GM23338 (cell line): ENCODE results near the gene FANCG. TPM values are rescaled to one million over a fixed set of nuclear protein-coding genes. Genes with fewer than 3 reads are reported as not detected.

Experiments used
- ATAC-seq: fragments of 200-7000 bp; cut with Tn5 transposase; 3 replicates; pipeline ENCODE4 v1.9.1; 2020
- DNase-seq: peaks from one replicate; pipeline ENCODE4 v3.0.0-alpha.2; 2015; ENCODE audit warnings: low spot score
- H2AFZ ChIP-seq: fragments of 200-600 bp; sonication (generic); 2 replicates; pipeline ENCODE4 v1.8.0; 2016; ENCODE audit warnings: antibody characterized with exemption, mild to moderate bottlenecking, moderate library complexity
- H3F3A ChIP-seq: fragments of 200-600 bp; sonication (generic); replicated peaks from 2 replicates; pipeline ENCODE4 v1.8.0; 2017; ENCODE audit warnings: antibody characterized with exemption, mixed run types, low read depth
- H3K27ac ChIP-seq: fragments of 200-600 bp; sonication (generic); 2 replicates; pipeline ENCODE4 v1.6.1; 2016; ENCODE audit warnings: low read depth
- H3K27me3 ChIP-seq: fragments of 200-600 bp; sonication (generic); 2 replicates; pipeline ENCODE4 v1.8.0; 2016; ENCODE audit warnings: mild to moderate bottlenecking, mixed run types, moderate library complexity; ENCODE audit not compliant: insufficient read depth
- H3K36me3 ChIP-seq: fragments of 200-600 bp; sonication (generic); 2 replicates; pipeline ENCODE4 v1.8.0; 2016; ENCODE audit warnings: mild to moderate bottlenecking; ENCODE audit not compliant: insufficient read depth
- H3K4me1 ChIP-seq: fragments of 200-600 bp; sonication (generic); 2 replicates; pipeline ENCODE4 v1.8.0; 2016; ENCODE audit warnings: mild to moderate bottlenecking, moderate library complexity; ENCODE audit not compliant: insufficient read depth
- H3K4me2 ChIP-seq: fragments of 200-600 bp; sonication (generic); 2 replicates; pipeline ENCODE4 v1.7.1; 2017; ENCODE audit warnings: mixed run types
- H3K4me3 ChIP-seq: fragments of 200-600 bp; sonication (generic); 2 replicates; pipeline ENCODE4 v1.6.1; 2016; ENCODE audit warnings: mixed run types
- H3K79me2 ChIP-seq: fragments of 200-600 bp; sonication (generic); replicated peaks from 2 replicates; pipeline ENCODE4 v1.8.0; 2017; ENCODE audit warnings: mild to moderate bottlenecking; ENCODE audit not compliant: insufficient read depth
- H3K9me2 ChIP-seq: fragments of 200-600 bp; sonication (generic); 2 replicates; pipeline ENCODE4 v1.8.0; 2017; ENCODE audit not compliant: insufficient read depth
- H4K20me1 ChIP-seq: fragments of 200-600 bp; sonication (generic); replicated peaks from 2 replicates; pipeline ENCODE4 v1.8.0; 2017; ENCODE audit warnings: mild to moderate bottlenecking; ENCODE audit not compliant: insufficient read depth
- H3K27ac Mint-ChIP-seq: 2 replicates; pipeline ENCODE4 v1.8.0; 2020; ENCODE audit warnings: inconsistent platforms, mild to moderate bottlenecking, moderate library complexity, mixed read lengths
- H3K27me3 Mint-ChIP-seq: 3 replicates; pipeline ENCODE4 v1.8.0; 2022; ENCODE audit warnings: low read depth, mild to moderate bottlenecking, moderate library complexity, mixed read lengths, inconsistent platforms; ENCODE audit not compliant: insufficient read depth, poor library complexity
- H3K36me3 Mint-ChIP-seq: 3 replicates; pipeline ENCODE4 v1.8.0; 2021; ENCODE audit warnings: low read depth, mild to moderate bottlenecking, inconsistent platforms, moderate library complexity, mixed read lengths
- H3K4me1 Mint-ChIP-seq: 3 replicates; pipeline ENCODE4 v1.8.0; 2020; ENCODE audit warnings: mild to moderate bottlenecking, inconsistent platforms, mixed read lengths
- H3K4me3 Mint-ChIP-seq: 3 replicates; pipeline ENCODE4 v1.8.0; 2021; ENCODE audit warnings: moderate library complexity, mild to moderate bottlenecking, inconsistent platforms, mixed read lengths
- H3K9me3 Mint-ChIP-seq: 3 replicates; pipeline ENCODE4 v1.8.0; 2020; ENCODE audit warnings: moderate library complexity, mild to moderate bottlenecking, inconsistent platforms, mixed read lengths
- CREB1 ChIP-seq: fragments of 250-450 bp; sonication (Bioruptor Pico); IDR thresholded peaks from 2 replicates; pipeline ENCODE4 v1.5.0; 2020; ENCODE audit warnings: low read depth, mild to moderate bottlenecking, moderate library complexity
- EZH2 ChIP-seq: fragments of 200-600 bp; sonication (generic); IDR thresholded peaks from one replicate; pipeline ENCODE4 v1.8.0; 2017; ENCODE audit warnings: antibody characterized with exemption, mild to moderate bottlenecking, low read depth; ENCODE audit not compliant: unreplicated experiment
- EZH2phosphoT487 ChIP-seq: fragments of 200-600 bp; sonication (generic); IDR thresholded peaks from one replicate; pipeline ENCODE4 v1.8.1; 2018; ENCODE audit warnings: antibody characterized with exemption; ENCODE audit not compliant: unreplicated experiment
- JUNB ChIP-seq: IDR thresholded peaks from one replicate; pipeline ENCODE4 v1.6.1; 2016; ENCODE audit warnings: antibody characterized with exemption; ENCODE audit not compliant: unreplicated experiment
- NANOG ChIP-seq: IDR thresholded peaks from 2 replicates; pipeline ENCODE4 v1.6.1; 2016; ENCODE audit warnings: antibody characterized with exemption, borderline replicate concordance
- POLR2AphosphoS5 ChIP-seq: IDR thresholded peaks from 2 replicates; pipeline ENCODE4 v1.6.1; 2016; ENCODE audit warnings: antibody characterized with exemption, low read depth
- STAT1 ChIP-seq: IDR thresholded peaks from one replicate; pipeline ENCODE4 v1.6.1; 2016; ENCODE audit warnings: antibody characterized with exemption; ENCODE audit not compliant: unreplicated experiment
- ZNF114 ChIP-seq: fragments of 250-450 bp; sonication (Bioruptor Pico); IDR thresholded peaks from 2 replicates; pipeline ENCODE4 v1.5.0; 2020; ENCODE audit warnings: mild to moderate bottlenecking, moderate library complexity
- ZNF331 ChIP-seq: fragments of 250-450 bp; sonication (Bioruptor Pico); IDR thresholded peaks from 2 replicates; pipeline ENCODE4 v1.5.0; 2020; ENCODE audit warnings: low read depth, mild to moderate bottlenecking, moderate library complexity
- ZNF462 ChIP-seq: fragments of 250-450 bp; sonication (Bioruptor Pico); IDR thresholded peaks from 2 replicates; pipeline ENCODE4 v1.5.0; 2020; ENCODE audit warnings: mild to moderate bottlenecking, moderate library complexity
- polyA plus RNA-seq: library from polyadenylated mRNA; unstranded; fragments of >200 nt; fragmentation: Nextera tagmentation; extraction: Ambion mirVana; gene quantifications from 2 replicates; pipeline ENCODE4 v1.2.1, GENCODE V29; 2016
- total RNA-seq: library from RNA; depleted of rRNA; stranded (reverse); fragments of >200 nt; shearing (Covaris generic); gene quantifications from 2 replicates; pipeline ENCODE4 v1.2.3, GENCODE V29; 2014

The FANCG gene
- total and polyA plus RNA-seq, 2 experiments from 2014 or later: 53.8 to 56.2 TPM

- TF ChIP-seq JUNB: no peak
- no peak for TF ChIP-seq ZNF114 (CRISPR knock-in tag)
- no peak for TF ChIP-seq ZNF462
- no peak for TF ChIP-seq NANOG
- no peak for TF ChIP-seq POLR2AphosphoS5
- no peak for TF ChIP-seq EZH2phosphoT487
- TF ChIP-seq EZH2: no peak
Observed at GRCh38 chr9:35027374-35027773, 52.4 kb downstream of the FANCG start (continued).

GRCh38 chr9:35026671-35027070, 53.1 kb downstream of the FANCG start:
- ATAC-seq (peak; percentile 33; the same call in 1 of the 3 replicates), DNase-seq (no peak)
- no peak overlapping the region for H2AFZ ChIP-seq
- no peaks in the 10 kb centered on the region for H3F3A ChIP-seq
- Mint-ChIP-seq H3K36me3 (peaks cover 71% of the 10 kb centered on the region), H3K27me3 (peaks cover 11% of the 10 kb centered on the region), H3K9me3 (peaks cover 62% of the 10 kb centered on the region), H3K27ac (peak overlapping the region; percentile 7), H3K4me3 (no peak overlapping the region), H3K4me1 (peaks cover 24% of the 10 kb centered on the region)
- H4K20me1 ChIP-seq: no peaks in the 10 kb centered on the region
- H3K9me2 ChIP-seq: no peaks in the 10 kb centered on the region
- no peaks in the 10 kb centered on the region for H3K27me3 ChIP-seq
- H3K4me3 ChIP-seq: no peak overlapping the region
- H3K27ac ChIP-seq: peak overlapping the region; percentile 85
- H3K79me2 ChIP-seq: no peaks in the 10 kb centered on the region
- peaks cover 24% of the 10 kb centered on the region for H3K4me1 ChIP-seq
- H3K4me2 ChIP-seq: 0 out of 2 replicates have a peak overlapping the region, but pooled peaks have one; percentile 0
- H3K36me3 ChIP-seq: no peaks in the 10 kb centered on the region
- TF ChIP-seq STAT1: no peak
- TF ChIP-seq CREB1: no peak
- no peak for TF ChIP-seq NANOG
- TF ChIP-seq ZNF331: no peak
- TF ChIP-seq JUNB: no peak
- TF ChIP-seq ZNF462: no peak
- TF ChIP-seq POLR2AphosphoS5: no peak
